Smooth muscle cell (in vitro differentiated cells): ENCODE data around the gene CAMK2B. TPM values are rescaled to one million over a fixed set of nuclear protein-coding genes. Genes with fewer than 3 reads are reported as not detected.

Experiments used
- DNase-seq: peaks from one replicate; lab custom pipeline; 2025; ENCODE audit not compliant: unreplicated experiment; lab: John Stamatoyannopoulos, UW
- H2AFZ ChIP-seq: fragments of 200-600 bp; sonication (generic); 2 replicates; pipeline ENCODE4 v1.6.0; 2016; ENCODE audit warnings: antibody characterized with exemption, low read depth, mild to moderate bottlenecking
- H3F3A ChIP-seq: fragments of 200-600 bp; sonication (generic); 2 replicates; pipeline ENCODE4 v1.6.0; 2017; ENCODE audit warnings: antibody characterized with exemption, low read depth
- H3K27ac ChIP-seq: fragments of 200-600 bp; sonication (generic); 2 replicates; pipeline ENCODE4 v1.5.1; 2016; ENCODE audit warnings: low read depth, mild to moderate bottlenecking
- H3K27me3 ChIP-seq: fragments of 200-600 bp; sonication (generic); 2 replicates; pipeline ENCODE4 v1.6.1; 2016; ENCODE audit warnings: low read depth, mild to moderate bottlenecking
- H3K36me3 ChIP-seq: fragments of 200-600 bp; sonication (generic); 2 replicates; pipeline ENCODE4 v1.5.1; 2016; ENCODE audit warnings: low read depth
- H3K4me1 ChIP-seq: fragments of 200-600 bp; sonication (generic); 2 replicates; pipeline ENCODE4 v1.5.1; 2016; ENCODE audit warnings: low read depth
- H3K4me2 ChIP-seq: fragments of 200-600 bp; sonication (generic); 2 replicates; pipeline ENCODE4 v1.6.0; 2016; ENCODE audit warnings: mild to moderate bottlenecking
- H3K4me3 ChIP-seq: fragments of 200-600 bp; sonication (generic); 2 replicates; pipeline ENCODE4 v1.5.1; 2016; ENCODE audit warnings: mild to moderate bottlenecking
- H3K79me2 ChIP-seq: fragments of 200-600 bp; sonication (generic); 2 replicates; pipeline ENCODE4 v1.6.0; 2016; ENCODE audit warnings: low read depth, mild to moderate bottlenecking
- H3K9ac ChIP-seq: fragments of 200-600 bp; sonication (generic); 2 replicates; pipeline ENCODE4 v1.6.0; 2016; ENCODE audit warnings: low read depth
- H3K9me3 ChIP-seq: fragments of 200-600 bp; sonication (generic); replicated peaks from 2 replicates; pipeline ENCODE4 v1.5.1; 2016; ENCODE audit warnings: low read depth
- H4K20me1 ChIP-seq: fragments of 200-600 bp; sonication (generic); 2 replicates; pipeline ENCODE4 v1.6.0; 2016; ENCODE audit warnings: low read depth
- WGBS: methylation state at CpG from one replicate; pipeline ENCODE4 v1.1.7; 2016; ENCODE audit warnings: low lambda C conversion rate; 5-methylcytosine and 5-hydroxymethylcytosine counted together
- polyA plus RNA-seq: library from polyadenylated mRNA; unstranded; fragments of >200 nt; fragmentation: Nextera tagmentation; extraction: Ambion mirVana; gene quantifications from 2 replicates; pipeline ENCODE4 v1.2.1, GENCODE V29; 2016
- total RNA-seq: library from RNA; depleted of rRNA; stranded (reverse); fragments of >200 nt; gene quantifications from 2 replicates; pipeline ENCODE4 v1.2.3, GENCODE V29; 2014
- TF ChIP-seq, protein P1 (sequence below): fragments of 200-600 bp; sonication (generic); IDR thresholded peaks from 2 replicates; pipeline ENCODE4 v1.5.1; 2017; ENCODE audit warnings: borderline replicate concordance, mild to moderate bottlenecking, antibody characterized with exemption; ENCODE audit not compliant: insufficient read depth, poor library complexity, severe bottlenecking

CAMK2B gene
- total and polyA plus RNA-seq, 2 experiments from 2014 or later, result not detected

DNA sequence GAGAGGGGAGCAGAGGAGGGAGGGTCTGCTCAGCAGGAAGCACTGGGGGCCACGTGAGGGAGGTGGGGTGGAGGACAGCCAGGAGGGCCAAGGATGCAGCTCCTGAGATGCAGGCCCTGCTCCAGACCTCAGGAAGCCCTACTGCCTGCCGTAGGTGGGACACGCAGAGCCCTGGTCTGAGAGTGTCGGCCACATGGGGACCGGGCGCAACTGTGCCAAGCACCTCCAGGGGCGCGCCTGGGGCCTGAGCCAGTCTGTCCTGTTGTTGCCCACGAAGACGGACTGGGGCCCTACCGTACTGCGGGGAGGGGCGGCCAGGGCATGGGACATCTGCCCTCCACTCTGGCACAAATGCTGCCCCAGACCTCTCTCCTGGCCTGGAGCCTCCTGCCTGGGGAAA lies 93.0 kb downstream of the CAMK2B start:
- Histone ChIP-seq H2AFZ (no peak overlapping the region), H3K4me1 (no peaks in the 10 kb centered on the region), H3K9me3 (no peaks in the 10 kb centered on the region), H3K4me3 (no peak overlapping the region), H3K36me3 (no peaks in the 10 kb centered on the region), H3K27me3 (no peaks in the 10 kb centered on the region), H3K27ac (no peak overlapping the region), H3F3A (no peaks in the 10 kb centered on the region), H3K4me2 (no peak overlapping the region), H4K20me1 (no peaks in the 10 kb centered on the region), H3K9ac (no peak overlapping the region), H3K79me2 (no peaks in the 10 kb centered on the region)
- WGBS, result 90% methylated on average over 13 of the region's 13 CpGs
- DNase-seq, result no peak
- TF ChIP-seq, protein P1, sequence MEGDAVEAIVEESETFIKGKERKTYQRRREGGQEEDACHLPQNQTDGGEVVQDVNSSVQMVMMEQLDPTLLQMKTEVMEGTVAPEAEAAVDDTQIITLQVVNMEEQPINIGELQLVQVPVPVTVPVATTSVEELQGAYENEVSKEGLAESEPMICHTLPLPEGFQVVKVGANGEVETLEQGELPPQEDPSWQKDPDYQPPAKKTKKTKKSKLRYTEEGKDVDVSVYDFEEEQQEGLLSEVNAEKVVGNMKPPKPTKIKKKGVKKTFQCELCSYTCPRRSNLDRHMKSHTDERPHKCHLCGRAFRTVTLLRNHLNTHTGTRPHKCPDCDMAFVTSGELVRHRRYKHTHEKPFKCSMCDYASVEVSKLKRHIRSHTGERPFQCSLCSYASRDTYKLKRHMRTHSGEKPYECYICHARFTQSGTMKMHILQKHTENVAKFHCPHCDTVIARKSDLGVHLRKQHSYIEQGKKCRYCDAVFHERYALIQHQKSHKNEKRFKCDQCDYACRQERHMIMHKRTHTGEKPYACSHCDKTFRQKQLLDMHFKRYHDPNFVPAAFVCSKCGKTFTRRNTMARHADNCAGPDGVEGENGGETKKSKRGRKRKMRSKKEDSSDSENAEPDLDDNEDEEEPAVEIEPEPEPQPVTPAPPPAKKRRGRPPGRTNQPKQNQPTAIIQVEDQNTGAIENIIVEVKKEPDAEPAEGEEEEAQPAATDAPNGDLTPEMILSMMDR, result no peak

DNA sequence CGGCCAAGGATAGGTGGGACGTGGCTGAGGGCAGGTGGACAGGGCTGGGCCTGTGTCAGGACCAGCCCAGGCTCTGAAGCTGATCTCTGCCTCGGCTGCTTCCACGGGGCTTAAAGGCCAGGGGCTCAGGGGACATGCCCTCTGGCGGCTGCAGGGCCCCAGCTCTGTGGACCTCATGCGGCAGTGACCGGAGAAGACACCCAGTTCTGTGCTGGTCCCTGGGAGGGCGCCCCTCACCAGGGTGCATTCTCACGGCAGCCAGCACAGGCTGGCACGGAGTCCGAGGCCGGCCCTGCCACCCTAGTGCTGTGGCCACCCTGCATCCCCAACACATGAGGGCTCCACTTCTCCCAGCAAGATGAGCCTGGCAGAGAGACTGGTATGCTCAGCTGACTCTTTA lies 94.3 kb downstream of the CAMK2B start:
- TF ChIP-seq, protein P1, result no peak
- Histone ChIP-seq H3K9me3 (no peaks in the 10 kb centered on the region), H3K36me3 (no peaks in the 10 kb centered on the region), H3K27ac (no peak overlapping the region), H2AFZ (no peak overlapping the region), H3K4me3 (no peak overlapping the region), H3K27me3 (no peaks in the 10 kb centered on the region), H3K4me1 (no peaks in the 10 kb centered on the region), H3K4me2 (no peak overlapping the region), H3K9ac (no peak overlapping the region), H3K79me2 (no peaks in the 10 kb centered on the region), H3F3A (no peaks in the 10 kb centered on the region), H4K20me1 (no peaks in the 10 kb centered on the region)
- DNase-seq, result no peak
- 96% methylated on average over 12 of the region's 12 CpGs for WGBS

DNA sequence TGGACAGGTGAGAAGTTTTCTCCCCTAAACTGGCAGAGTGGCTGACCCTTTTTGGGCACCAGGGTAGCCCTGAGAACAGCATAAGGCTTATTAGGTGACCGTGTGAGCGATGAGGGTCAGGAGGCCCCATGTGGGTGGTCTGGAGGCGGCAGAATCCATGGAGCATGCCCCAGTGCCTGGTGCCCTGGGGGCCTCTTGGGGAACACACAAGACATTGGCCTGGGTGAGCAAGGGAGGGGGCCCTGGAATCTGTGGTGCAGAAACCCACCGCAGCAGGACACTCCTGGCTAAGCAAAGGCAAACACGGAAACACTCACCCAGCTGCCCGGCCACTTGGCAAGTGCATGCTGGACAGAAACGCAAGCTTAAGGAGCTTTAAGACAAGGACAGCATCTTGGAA lies 95.1 kb downstream of the CAMK2B start:
- Histone ChIP-seq H2AFZ (no peak overlapping the region), H3K4me1 (no peaks in the 10 kb centered on the region), H3K27me3 (no peaks in the 10 kb centered on the region), H3K27ac (no peak overlapping the region), H3K9ac (no peak overlapping the region), H3F3A (no peaks in the 10 kb centered on the region), H3K79me2 (no peaks in the 10 kb centered on the region), H3K4me3 (no peak overlapping the region), H4K20me1 (no peaks in the 10 kb centered on the region), H3K9me3 (no peaks in the 10 kb centered on the region), H3K4me2 (no peak overlapping the region), H3K36me3 (no peaks in the 10 kb centered on the region)
- WGBS, result 91% methylated on average over 7 of the region's 7 CpGs
- TF ChIP-seq, protein P1, result no peak
- no peak for DNase-seq

DNA sequence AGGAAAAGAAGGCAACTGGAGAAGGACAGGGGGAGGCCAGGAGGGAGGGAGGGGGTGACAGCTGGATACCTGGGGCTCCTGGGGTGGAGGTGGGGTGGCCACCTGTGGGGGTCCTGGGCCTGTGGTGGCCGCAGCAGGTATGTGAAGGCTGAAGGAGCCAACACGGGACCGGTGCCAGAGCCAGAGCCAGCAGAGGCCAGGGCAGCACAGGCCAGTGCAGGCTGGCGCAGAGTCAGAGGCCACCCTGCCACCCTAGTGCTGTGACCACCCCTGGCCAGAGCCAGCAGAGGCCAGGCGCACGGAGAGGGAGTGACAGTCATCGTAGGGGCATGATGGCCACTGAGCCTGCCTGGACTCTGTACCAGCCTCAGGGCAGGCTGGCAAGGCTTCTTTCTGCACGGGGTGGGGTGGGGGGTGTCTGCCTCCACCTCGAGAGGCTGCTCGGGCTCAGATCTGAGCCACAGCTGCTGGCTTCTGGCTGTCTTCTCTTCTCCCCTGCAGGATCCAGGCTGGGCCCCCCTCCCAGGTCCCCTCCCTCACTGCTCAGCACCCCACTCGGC lies 95.8 kb downstream of the CAMK2B start:
- no peaks in the 10 kb centered on the region for H3K36me3 ChIP-seq
- no peak overlapping the region for H2AFZ ChIP-seq
- no peaks in the 10 kb centered on the region for H4K20me1 ChIP-seq
- no peaks in the 10 kb centered on the region for H3K79me2 ChIP-seq
- H3K4me1 ChIP-seq, result no peaks in the 10 kb centered on the region
- no peak overlapping the region for H3K4me2 ChIP-seq
- no peak for DNase-seq
- H3K9me3 ChIP-seq, result no peaks in the 10 kb centered on the region
- H3K27me3 ChIP-seq, result no peaks in the 10 kb centered on the region
- H3F3A ChIP-seq, result no peaks in the 10 kb centered on the region
- WGBS, result 97% methylated on average over 10 of the region's 11 CpGs
- no peak overlapping the region for H3K4me3 ChIP-seq
- TF ChIP-seq, protein P1, result no peak
- no peak overlapping the region for H3K27ac ChIP-seq
- no peak overlapping the region for H3K9ac ChIP-seq
